ENCODE measurements around the gene ACBD6.

ACBD6 gene

GRCh38 chr1:180267761-180268555 lies 234.4 kb downstream of the ACBD6 start:
- Histone ChIP-seq H3K27ac (replicated peaks) (no peak overlapping the region), H3K4me3 (replicated peaks; ENCODE audit: insufficient read depth, low read length) (no peak overlapping the region), H3K27me3 (ENCODE audit: insufficient read depth, poor library complexity, severe bottlenecking) (no peaks in the 10 kb centered on the region)
- no peak for DNase-seq (ENCODE audit: low read depth in 1 of 2, low spot score in 1 of 2)
- no peak for TF ChIP-seq POLR2AphosphoS5 (IDR thresholded peaks at IDR 0.05; ENCODE audit: low read depth)
- TF ChIP-seq, protein P1, sequence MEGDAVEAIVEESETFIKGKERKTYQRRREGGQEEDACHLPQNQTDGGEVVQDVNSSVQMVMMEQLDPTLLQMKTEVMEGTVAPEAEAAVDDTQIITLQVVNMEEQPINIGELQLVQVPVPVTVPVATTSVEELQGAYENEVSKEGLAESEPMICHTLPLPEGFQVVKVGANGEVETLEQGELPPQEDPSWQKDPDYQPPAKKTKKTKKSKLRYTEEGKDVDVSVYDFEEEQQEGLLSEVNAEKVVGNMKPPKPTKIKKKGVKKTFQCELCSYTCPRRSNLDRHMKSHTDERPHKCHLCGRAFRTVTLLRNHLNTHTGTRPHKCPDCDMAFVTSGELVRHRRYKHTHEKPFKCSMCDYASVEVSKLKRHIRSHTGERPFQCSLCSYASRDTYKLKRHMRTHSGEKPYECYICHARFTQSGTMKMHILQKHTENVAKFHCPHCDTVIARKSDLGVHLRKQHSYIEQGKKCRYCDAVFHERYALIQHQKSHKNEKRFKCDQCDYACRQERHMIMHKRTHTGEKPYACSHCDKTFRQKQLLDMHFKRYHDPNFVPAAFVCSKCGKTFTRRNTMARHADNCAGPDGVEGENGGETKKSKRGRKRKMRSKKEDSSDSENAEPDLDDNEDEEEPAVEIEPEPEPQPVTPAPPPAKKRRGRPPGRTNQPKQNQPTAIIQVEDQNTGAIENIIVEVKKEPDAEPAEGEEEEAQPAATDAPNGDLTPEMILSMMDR (IDR thresholded peaks at IDR 0.05; ENCODE audit: insufficient read depth, low read length) = no peak
- TF ChIP-seq, protein P2, sequence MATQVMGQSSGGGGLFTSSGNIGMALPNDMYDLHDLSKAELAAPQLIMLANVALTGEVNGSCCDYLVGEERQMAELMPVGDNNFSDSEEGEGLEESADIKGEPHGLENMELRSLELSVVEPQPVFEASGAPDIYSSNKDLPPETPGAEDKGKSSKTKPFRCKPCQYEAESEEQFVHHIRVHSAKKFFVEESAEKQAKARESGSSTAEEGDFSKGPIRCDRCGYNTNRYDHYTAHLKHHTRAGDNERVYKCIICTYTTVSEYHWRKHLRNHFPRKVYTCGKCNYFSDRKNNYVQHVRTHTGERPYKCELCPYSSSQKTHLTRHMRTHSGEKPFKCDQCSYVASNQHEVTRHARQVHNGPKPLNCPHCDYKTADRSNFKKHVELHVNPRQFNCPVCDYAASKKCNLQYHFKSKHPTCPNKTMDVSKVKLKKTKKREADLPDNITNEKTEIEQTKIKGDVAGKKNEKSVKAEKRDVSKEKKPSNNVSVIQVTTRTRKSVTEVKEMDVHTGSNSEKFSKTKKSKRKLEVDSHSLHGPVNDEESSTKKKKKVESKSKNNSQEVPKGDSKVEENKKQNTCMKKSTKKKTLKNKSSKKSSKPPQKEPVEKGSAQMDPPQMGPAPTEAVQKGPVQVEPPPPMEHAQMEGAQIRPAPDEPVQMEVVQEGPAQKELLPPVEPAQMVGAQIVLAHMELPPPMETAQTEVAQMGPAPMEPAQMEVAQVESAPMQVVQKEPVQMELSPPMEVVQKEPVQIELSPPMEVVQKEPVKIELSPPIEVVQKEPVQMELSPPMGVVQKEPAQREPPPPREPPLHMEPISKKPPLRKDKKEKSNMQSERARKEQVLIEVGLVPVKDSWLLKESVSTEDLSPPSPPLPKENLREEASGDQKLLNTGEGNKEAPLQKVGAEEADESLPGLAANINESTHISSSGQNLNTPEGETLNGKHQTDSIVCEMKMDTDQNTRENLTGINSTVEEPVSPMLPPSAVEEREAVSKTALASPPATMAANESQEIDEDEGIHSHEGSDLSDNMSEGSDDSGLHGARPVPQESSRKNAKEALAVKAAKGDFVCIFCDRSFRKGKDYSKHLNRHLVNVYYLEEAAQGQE (IDR thresholded peaks at IDR 0.05; ENCODE audit: insufficient replicate concordance, low read depth) = no peak
- TF ChIP-seq GABPA (IDR thresholded peaks at IDR 0.05; ENCODE audit: low read depth) = no peak

- Histone ChIP-seq H3K4me3 (replicated peaks; ENCODE audit: insufficient read depth, low read length) (no peak overlapping the region), H3K27ac (replicated peaks) (no peak overlapping the region), H3K27me3 (ENCODE audit: insufficient read depth, poor library complexity, severe bottlenecking) (no peaks in the 10 kb centered on the region)
- DNase-seq (ENCODE audit: low read depth in 1 of 2, low spot score in 1 of 2) = no peak
- TF ChIP-seq, protein P2 (IDR thresholded peaks at IDR 0.05; ENCODE audit: insufficient replicate concordance, low read depth) = no peak
- TF ChIP-seq SPI1 (IDR thresholded peaks at IDR 0.05; ENCODE audit: borderline replicate concordance, low read depth) (no peak), POLR2AphosphoS5 (IDR thresholded peaks at IDR 0.05; ENCODE audit: low read depth) (no peak), GABPA (IDR thresholded peaks at IDR 0.05; ENCODE audit: low read depth) (no peak)
- TF ChIP-seq, protein P1 (IDR thresholded peaks at IDR 0.05; ENCODE audit: insufficient read depth, low read length) = no peak
Measured at GRCh38 chr1:180267211-180267561, 235.2 kb downstream of the ACBD6 start.

DNA sequence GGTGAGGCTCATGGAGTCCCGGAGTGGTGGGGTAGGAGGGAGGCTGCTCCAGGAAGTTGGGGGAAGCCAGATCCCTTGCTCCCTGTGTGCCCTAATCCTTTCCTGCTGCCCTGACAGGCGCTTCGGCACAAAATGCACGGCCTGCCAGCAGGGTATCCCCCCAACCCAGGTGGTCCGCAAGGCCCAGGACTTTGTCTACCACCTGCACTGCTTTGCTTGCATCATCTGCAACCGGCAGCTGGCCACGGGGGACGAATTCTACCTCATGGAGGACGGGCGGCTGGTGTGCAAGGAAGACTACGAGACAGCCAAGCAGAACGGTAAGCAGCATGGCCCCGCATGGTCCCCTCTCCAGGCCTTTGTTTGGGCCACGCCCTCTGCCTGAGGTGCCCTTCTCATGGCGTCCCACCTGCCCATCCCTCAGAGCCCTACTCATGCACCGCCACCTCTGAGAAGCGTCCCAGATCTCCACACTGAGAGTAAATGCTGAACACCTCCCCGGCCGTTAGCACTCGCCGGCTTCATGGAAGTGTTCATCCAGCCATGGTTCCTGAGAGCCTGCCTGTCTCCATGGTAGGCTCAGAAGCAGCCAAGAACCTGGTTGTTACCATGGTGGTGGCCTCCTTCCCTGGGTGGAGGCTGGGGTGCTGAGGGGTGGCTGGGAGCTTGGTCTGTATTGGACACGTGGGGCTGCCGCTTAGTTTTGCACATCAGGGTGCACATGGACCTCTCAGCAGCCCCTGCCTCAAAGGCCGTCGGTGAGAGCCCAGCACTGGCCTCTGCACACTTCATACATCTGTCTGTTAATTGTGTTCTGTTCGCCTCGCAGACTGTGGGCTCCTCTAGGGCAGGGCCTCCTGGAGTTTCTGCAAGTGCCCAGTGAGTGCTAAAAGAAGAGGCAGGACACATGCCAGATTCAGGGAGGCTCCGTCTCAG lies 235.8 kb downstream of the ACBD6 start:
- Histone ChIP-seq H3K27me3 (ENCODE audit: insufficient read depth, poor library complexity, severe bottlenecking) (no peaks in the 10 kb centered on the region), H3K4me3 (replicated peaks; ENCODE audit: insufficient read depth, low read length) (no peak overlapping the region), H3K27ac (replicated peaks) (no peak overlapping the region)
- TF ChIP-seq, protein P2 (IDR thresholded peaks at IDR 0.05; ENCODE audit: insufficient replicate concordance, low read depth) = no peak
- TF ChIP-seq SPI1 (IDR thresholded peaks at IDR 0.05; ENCODE audit: borderline replicate concordance, low read depth) = no peak
- TF ChIP-seq, protein P1 (IDR thresholded peaks at IDR 0.05; ENCODE audit: insufficient read depth, low read length) = no peak
- TF ChIP-seq POLR2AphosphoS5 (IDR thresholded peaks at IDR 0.05; ENCODE audit: low read depth) = no peak
- TF ChIP-seq GABPA (IDR thresholded peaks at IDR 0.05; ENCODE audit: low read depth) = no peak
- DNase-seq (ENCODE audit: low read depth in 1 of 2, low spot score in 1 of 2) = no peak
